ENCODE results near the gene GAS6.

- no peak for TF ChIP-seq CTCF (IDR thresholded peaks at IDR 0.05)
- no peak for TF ChIP-seq POLR2A (IDR thresholded peaks at IDR 0.05)
Observed at GRCh38 chr13:113801289-113801961, 62.5 kb downstream of the GAS6 start.
